GM19351 (cell line): Measurements from ENCODE around the gene GRID1.

Experiments used
- ATAC-seq: cut with Tn5 transposase; IDR thresholded peaks from one replicate; pipeline ENCODE4 v1.9.1; 2021; ENCODE audit warnings: mild to moderate bottlenecking, moderate library complexity; ENCODE audit not compliant: unreplicated experiment

GRID1 gene

GRCh38 chr10:85791818-85792532 lies 574.6 kb downstream of the GRID1 start:
- ATAC-seq = no peak

GRCh38 chr10:85789982-85790789 lies 576.4 kb downstream of the GRID1 start:
- no peak for ATAC-seq

GRCh38 chr10:85789125-85789524 lies 577.5 kb downstream of the GRID1 start:
- no peak for ATAC-seq

GRCh38 chr10:85788570-85788969 lies 578.0 kb downstream of the GRID1 start:
- ATAC-seq = no peak

- ATAC-seq = no peak
Measured at GRCh38 chr10:85787881-85788280, 578.7 kb downstream of the GRID1 start.

- ATAC-seq = no peak
Measured at GRCh38 chr10:85787393-85787792, 579.2 kb downstream of the GRID1 start.

- no peak for ATAC-seq
Measured at GRCh38 chr10:85786401-85786899, 580.1 kb downstream of the GRID1 start.

- no peak for ATAC-seq
Measured at GRCh38 chr10:85784792-85785191, 581.8 kb downstream of the GRID1 start.

GRCh38 chr10:85781404-85781803 lies 585.2 kb downstream of the GRID1 start:
- ATAC-seq = no peak

GRCh38 chr10:85778074-85778473 lies 588.5 kb downstream of the GRID1 start:
- ATAC-seq = no peak

- no peak for ATAC-seq
Measured at GRCh38 chr10:85767891-85768290, 598.7 kb downstream of the GRID1 start.

- no peak for ATAC-seq
Measured at GRCh38 chr10:85764108-85764507, 602.5 kb downstream of the GRID1 start.

GRCh38 chr10:85761906-85762445 lies 604.6 kb downstream of the GRID1 start:
- no peak for ATAC-seq

GRCh38 chr10:85741626-85742300 lies 624.8 kb downstream of the GRID1 start:
- ATAC-seq = peak; percentile 97

GRCh38 chr10:85735997-85736396 lies 630.6 kb downstream of the GRID1 start:
- no peak for ATAC-seq

GRCh38 chr10:85734791-85735190 lies 631.8 kb downstream of the GRID1 start:
- no peak for ATAC-seq

- ATAC-seq = no peak
Measured at GRCh38 chr10:85724215-85724614, 642.4 kb downstream of the GRID1 start.

GRCh38 chr10:85720931-85721590 lies 645.5 kb downstream of the GRID1 start:
- no peak for ATAC-seq

- no peak for ATAC-seq
Measured at GRCh38 chr10:85719408-85719807, 647.2 kb downstream of the GRID1 start.

GRCh38 chr10:85713885-85714284 lies 652.7 kb downstream of the GRID1 start:
- ATAC-seq = no peak

GRCh38 chr10:85702768-85703167 lies 663.8 kb downstream of the GRID1 start:
- ATAC-seq = no peak
